Endothelial cell (in vitro differentiated cells): Measurements from ENCODE around the gene TAAR8. TPM values are rescaled to one million over a fixed set of nuclear protein-coding genes. Genes with fewer than 3 reads are reported as not detected.

Experiments
- DNase-seq: peaks from one replicate; pipeline ENCODE4 v3.0.0; 2021; ENCODE audit warnings: low spot score
- H3K27ac Mint-ChIP-seq: one replicate; pipeline ENCODE4 v1.8.0; 2021; ENCODE audit warnings: mixed read lengths, inconsistent platforms; ENCODE audit not compliant: unreplicated experiment
- H3K27me3 Mint-ChIP-seq: one replicate; pipeline ENCODE4 v1.8.0; 2021; ENCODE audit warnings: mild to moderate bottlenecking, moderate library complexity, mixed read lengths, inconsistent platforms; ENCODE audit not compliant: unreplicated experiment
- H3K36me3 Mint-ChIP-seq: one replicate; pipeline ENCODE4 v1.8.0; 2021; ENCODE audit warnings: mild to moderate bottlenecking, low read depth, mixed read lengths, inconsistent platforms; ENCODE audit not compliant: unreplicated experiment
- H3K4me1 Mint-ChIP-seq: one replicate; pipeline ENCODE4 v1.8.0; 2021; ENCODE audit warnings: mild to moderate bottlenecking, mixed read lengths, inconsistent platforms; ENCODE audit not compliant: unreplicated experiment
- H3K4me3 Mint-ChIP-seq: one replicate; pipeline ENCODE4 v1.8.0; 2021; ENCODE audit warnings: mild to moderate bottlenecking, mixed read lengths, inconsistent platforms; ENCODE audit not compliant: unreplicated experiment
- H3K9me3 Mint-ChIP-seq: one replicate; pipeline ENCODE4 v1.8.0; 2021; ENCODE audit warnings: mixed read lengths, inconsistent platforms; ENCODE audit not compliant: unreplicated experiment
- total RNA-seq: library from RNA; stranded (reverse); fragmentation: NEBNext Ultra II Directional; extraction: Animal tissue kit (Norgen Biotek cat#: 25700); gene quantifications from one replicate; pipeline ENCODE4 v1.2.1, GENCODE V29; 2021; ENCODE audit not compliant: unreplicated experiment
- TF ChIP-seq, protein P1 (sequence below): fragments of 200-600 bp; sonication (generic); IDR thresholded peaks from one replicate; pipeline ENCODE4 v1.5.0; 2021; ENCODE audit warnings: antibody characterized with exemption; ENCODE audit not compliant: unreplicated experiment

Gene TAAR8
- total RNA-seq, 1 donor from 2014 or later = not detected

DNA sequence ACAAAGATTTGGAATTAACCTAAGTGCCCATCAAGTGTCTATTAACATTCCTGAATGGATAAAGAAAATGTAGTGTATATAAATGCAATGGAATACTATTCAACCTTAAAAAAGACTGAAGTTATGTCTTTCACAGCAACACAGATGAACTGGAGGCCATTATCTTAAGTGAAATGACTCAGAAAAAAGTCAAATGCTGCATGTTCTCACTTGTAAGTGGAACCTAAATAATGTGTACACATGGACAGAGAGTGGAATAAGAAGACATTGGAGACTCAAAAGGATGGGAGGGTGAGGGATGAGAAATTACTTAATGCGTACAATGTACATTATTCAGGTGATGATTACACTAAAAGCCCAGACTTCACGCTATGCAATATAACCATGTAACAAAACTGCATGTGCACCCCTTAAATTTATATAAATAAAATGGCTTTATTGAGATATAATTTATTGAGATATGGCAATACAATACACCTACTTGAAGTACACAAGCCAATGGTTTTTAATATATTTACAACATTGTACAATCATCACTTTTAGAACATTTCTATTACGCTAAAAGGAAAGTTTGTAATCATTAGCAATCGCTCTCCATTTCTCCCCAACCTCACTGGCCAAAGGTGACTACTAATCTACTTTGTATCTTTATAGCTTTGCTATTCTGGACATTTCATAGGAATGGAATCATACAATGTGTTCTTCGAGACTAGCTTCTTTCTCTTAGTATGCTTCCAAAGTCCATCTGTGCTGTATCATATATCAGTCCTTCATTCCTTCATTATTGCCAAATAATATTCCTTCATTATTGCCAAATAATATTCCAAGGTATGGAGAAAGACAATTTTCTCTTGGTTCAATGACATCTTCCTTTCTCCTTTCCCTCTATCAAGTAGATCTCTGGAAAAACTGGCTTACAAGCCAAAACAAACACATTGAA lies 45.3 kb upstream of the TAAR8 start:
- no peak overlapping the region for H3K27ac Mint-ChIP-seq
- no peak overlapping the region for H3K4me3 Mint-ChIP-seq
- no peaks in the 10 kb centered on the region for H3K27me3 Mint-ChIP-seq
- H3K36me3 Mint-ChIP-seq = peaks cover 6% of the 10 kb centered on the region
- H3K4me1 Mint-ChIP-seq = peaks cover 26% of the 10 kb centered on the region
- no peaks in the 10 kb centered on the region for H3K9me3 Mint-ChIP-seq
- TF ChIP-seq, protein P1, sequence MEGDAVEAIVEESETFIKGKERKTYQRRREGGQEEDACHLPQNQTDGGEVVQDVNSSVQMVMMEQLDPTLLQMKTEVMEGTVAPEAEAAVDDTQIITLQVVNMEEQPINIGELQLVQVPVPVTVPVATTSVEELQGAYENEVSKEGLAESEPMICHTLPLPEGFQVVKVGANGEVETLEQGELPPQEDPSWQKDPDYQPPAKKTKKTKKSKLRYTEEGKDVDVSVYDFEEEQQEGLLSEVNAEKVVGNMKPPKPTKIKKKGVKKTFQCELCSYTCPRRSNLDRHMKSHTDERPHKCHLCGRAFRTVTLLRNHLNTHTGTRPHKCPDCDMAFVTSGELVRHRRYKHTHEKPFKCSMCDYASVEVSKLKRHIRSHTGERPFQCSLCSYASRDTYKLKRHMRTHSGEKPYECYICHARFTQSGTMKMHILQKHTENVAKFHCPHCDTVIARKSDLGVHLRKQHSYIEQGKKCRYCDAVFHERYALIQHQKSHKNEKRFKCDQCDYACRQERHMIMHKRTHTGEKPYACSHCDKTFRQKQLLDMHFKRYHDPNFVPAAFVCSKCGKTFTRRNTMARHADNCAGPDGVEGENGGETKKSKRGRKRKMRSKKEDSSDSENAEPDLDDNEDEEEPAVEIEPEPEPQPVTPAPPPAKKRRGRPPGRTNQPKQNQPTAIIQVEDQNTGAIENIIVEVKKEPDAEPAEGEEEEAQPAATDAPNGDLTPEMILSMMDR = no peak
- no peak for DNase-seq

DNA sequence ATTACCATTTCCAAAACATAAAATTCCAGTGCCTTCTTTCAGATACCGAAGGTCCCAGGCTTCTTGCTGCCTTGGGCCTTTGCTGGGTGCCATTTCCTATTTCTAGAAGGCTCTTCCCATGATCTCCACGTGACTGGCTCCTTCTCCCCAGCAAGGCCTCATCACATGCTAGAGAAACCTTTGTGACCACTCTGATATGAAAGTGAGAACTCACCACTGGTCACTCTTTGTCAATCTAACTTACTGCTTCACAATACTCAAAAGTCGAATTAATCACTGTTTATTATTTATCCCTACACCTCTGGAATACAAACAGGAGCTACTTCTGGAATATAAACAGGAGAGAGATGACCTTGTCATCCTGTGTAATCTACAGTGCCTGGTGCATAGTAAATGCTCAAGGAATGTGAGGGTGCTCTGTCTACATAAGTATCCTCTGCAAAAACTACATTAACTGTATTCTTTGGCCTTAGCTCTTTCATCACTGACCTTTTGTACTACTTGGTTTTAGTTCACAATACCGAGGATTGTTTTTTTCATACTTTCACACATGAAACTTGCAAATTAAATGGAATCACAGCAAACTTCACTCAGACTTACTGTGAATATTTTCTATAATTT lies 41.2 kb upstream of the TAAR8 start:
- DNase-seq = no peak
- no peaks in the 10 kb centered on the region for H3K27me3 Mint-ChIP-seq
- peaks cover 12% of the 10 kb centered on the region for H3K4me1 Mint-ChIP-seq
- peaks cover 6% of the 10 kb centered on the region for H3K36me3 Mint-ChIP-seq
- peak overlapping the region; percentile 40 for H3K27ac Mint-ChIP-seq
- peak overlapping the region; percentile 61 for H3K4me3 Mint-ChIP-seq
- TF ChIP-seq, protein P1 = no peak
- no peaks in the 10 kb centered on the region for H3K9me3 Mint-ChIP-seq

DNA sequence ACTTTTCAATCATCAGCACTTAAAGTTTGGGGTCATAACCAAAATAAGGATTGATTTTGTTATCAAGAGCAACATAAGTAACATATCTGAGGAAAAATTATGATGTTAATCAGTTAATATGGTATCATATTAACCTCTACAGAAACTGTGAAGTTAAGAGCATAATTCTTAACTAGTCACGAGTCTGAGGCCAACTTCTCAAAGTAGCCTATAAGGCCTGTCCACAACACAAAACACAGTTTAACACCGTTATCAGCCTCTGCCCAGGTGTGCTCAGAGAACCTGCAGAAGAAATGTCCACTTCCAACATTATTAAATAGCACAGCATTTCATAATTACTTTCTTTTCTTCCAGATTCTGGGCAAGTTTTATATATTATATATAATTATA lies 40.6 kb upstream of the TAAR8 start:
- Mint-ChIP-seq H3K9me3 (no peaks in the 10 kb centered on the region), H3K27ac (no peak overlapping the region), H3K4me1 (peaks cover 12% of the 10 kb centered on the region), H3K4me3 (peak overlapping the region; percentile 98), H3K27me3 (no peaks in the 10 kb centered on the region), H3K36me3 (peaks cover 6% of the 10 kb centered on the region)
- DNase-seq = no peak
- TF ChIP-seq, protein P1 = no peak

DNA sequence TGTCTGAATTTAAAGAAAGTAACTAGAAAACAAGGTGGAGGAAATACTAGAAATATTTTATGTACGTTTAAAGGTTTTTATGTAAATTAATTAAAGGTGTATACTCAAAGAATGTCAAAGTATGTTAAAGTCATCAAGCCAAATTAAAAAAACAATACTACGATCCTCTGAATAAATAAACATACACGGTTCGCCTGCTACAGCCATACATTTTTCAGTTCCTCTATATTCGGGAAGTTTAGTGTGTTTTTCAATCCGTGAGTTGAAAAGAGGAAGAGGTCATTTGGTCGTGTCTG lies 40.2 kb upstream of the TAAR8 start:
- Mint-ChIP-seq H3K36me3 (peaks cover 6% of the 10 kb centered on the region), H3K27me3 (no peaks in the 10 kb centered on the region), H3K4me3 (peak overlapping the region; percentile 98), H3K4me1 (peaks cover 12% of the 10 kb centered on the region), H3K9me3 (no peaks in the 10 kb centered on the region), H3K27ac (peak overlapping the region; percentile 89)
- DNase-seq = no peak
- TF ChIP-seq, protein P1 = no peak
